Activated CD4-positive, CD25-positive, alpha-beta regulatory T cell treated with anti-CD3 and anti-CD28 coated beads, Interleukin-2, amount 50 U/mL, for 16 hours (primary cell): ENCODE results near the gene SLC11A1.

Experiments used
- DNase-seq: peaks from one replicate; pipeline ENCODE4 v3.0.0-alpha.2; 2020; ENCODE audit warnings: low read depth, low spot score

SLC11A1 gene

GRCh38 chr2:218381916-218382366 is at the start of gene SLC11A1:
Gene SLC11A1 (plus strand): TSS chr2:218382273. CDS start chr2:218382369, 96 bp downstream.
- no peak for DNase-seq

- DNase-seq: no peak
Measured at GRCh38 chr2:218332288-218332687, 49.8 kb upstream of the SLC11A1 start.

GRCh38 chr2:218332920-218333645 is 49.0 kb upstream of the SLC11A1 start:
- no peak for DNase-seq

GRCh38 chr2:218334531-218334930 is 47.5 kb upstream of the SLC11A1 start:
- DNase-seq: no peak

GRCh38 chr2:218340656-218341055 is 41.4 kb upstream of the SLC11A1 start:
- DNase-seq: no peak

- DNase-seq: no peak
Measured at GRCh38 chr2:218341381-218341780, 40.7 kb upstream of the SLC11A1 start.

GRCh38 chr2:218342837-218343236 is 39.2 kb upstream of the SLC11A1 start:
- no peak for DNase-seq

GRCh38 chr2:218343591-218343990 is 38.5 kb upstream of the SLC11A1 start:
- no peak for DNase-seq

GRCh38 chr2:218344090-218344754 is 37.9 kb upstream of the SLC11A1 start:
- DNase-seq: no peak

- DNase-seq: no peak
Measured at GRCh38 chr2:218344755-218345417, 37.2 kb upstream of the SLC11A1 start.

- no peak for DNase-seq
Measured at GRCh38 chr2:218345491-218346236, 36.4 kb upstream of the SLC11A1 start.

- DNase-seq: no peak
Measured at GRCh38 chr2:218347172-218347571, 34.9 kb upstream of the SLC11A1 start.

GRCh38 chr2:218354045-218354444 is 28.0 kb upstream of the SLC11A1 start:
- no peak for DNase-seq

GRCh38 chr2:218354850-218355443 is 27.1 kb upstream of the SLC11A1 start:
- no peak for DNase-seq

- no peak for DNase-seq
Measured at GRCh38 chr2:218357236-218358177, 24.6 kb upstream of the SLC11A1 start.

GRCh38 chr2:218360453-218360852 is 21.6 kb upstream of the SLC11A1 start:
- DNase-seq: no peak

- no peak for DNase-seq
Measured at GRCh38 chr2:218362606-218363005, 19.5 kb upstream of the SLC11A1 start.

- no peak for DNase-seq
Measured at GRCh38 chr2:218363736-218364135, 18.3 kb upstream of the SLC11A1 start.

GRCh38 chr2:218364196-218364595 is 17.9 kb upstream of the SLC11A1 start:
- DNase-seq: no peak
